ENCODE data around the gene JPH4.

DNA sequence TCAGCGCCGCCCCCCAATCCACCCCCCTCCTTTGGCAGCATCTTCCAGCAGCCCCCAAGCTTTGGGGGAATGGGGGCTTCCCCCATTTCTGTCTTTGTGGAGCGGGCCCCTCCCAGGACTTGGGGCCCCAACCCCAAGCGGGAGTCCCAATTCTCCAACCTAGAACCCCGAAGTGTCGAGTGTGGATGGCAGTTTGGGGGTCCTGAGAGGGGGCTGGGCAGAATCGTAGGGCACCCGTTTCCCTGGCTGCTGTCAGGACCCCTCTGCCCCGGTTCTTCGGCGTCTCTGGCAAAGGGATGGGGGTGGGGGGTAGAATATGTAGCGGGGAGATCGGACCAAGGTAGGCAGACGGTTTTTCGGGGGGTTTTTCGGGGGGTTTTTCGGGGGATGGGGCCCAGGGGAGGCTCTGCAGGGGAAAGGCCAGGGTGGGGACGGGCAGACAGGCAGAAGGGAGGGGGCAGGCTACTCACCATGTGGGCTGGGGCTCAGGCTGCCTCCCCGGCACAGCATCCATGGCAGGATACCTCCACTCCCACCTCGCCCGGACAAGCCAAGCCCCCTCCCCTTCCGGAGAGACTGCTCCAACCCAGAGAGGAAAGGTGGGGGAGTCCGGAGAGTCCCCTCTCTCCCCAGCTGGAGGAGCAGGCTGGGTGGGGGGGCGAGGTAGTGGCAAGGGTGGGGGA is 739 bp downstream of the JPH4 start:
- no peak for TF ChIP-seq RAD21 (conservative IDR thresholded peaks at IDR 0.05 in 1 of 2, IDR thresholded peaks at IDR 0.05 in 1 of 2)
- no peak for TF ChIP-seq KDM1A (IDR thresholded peaks at IDR 0.05; ENCODE audit: low read depth)

Data from A549 (cell line).